HG02678 (cell line): ENCODE results near the gene DYNLRB1.

ENCODE experiments used
- ATAC-seq: cut with Tn5 transposase; IDR thresholded peaks from one replicate; pipeline ENCODE4 v1.9.1; 2021; ENCODE audit warnings: mild to moderate bottlenecking, moderate library complexity; ENCODE audit not compliant: unreplicated experiment

The DYNLRB1 gene

DNA sequence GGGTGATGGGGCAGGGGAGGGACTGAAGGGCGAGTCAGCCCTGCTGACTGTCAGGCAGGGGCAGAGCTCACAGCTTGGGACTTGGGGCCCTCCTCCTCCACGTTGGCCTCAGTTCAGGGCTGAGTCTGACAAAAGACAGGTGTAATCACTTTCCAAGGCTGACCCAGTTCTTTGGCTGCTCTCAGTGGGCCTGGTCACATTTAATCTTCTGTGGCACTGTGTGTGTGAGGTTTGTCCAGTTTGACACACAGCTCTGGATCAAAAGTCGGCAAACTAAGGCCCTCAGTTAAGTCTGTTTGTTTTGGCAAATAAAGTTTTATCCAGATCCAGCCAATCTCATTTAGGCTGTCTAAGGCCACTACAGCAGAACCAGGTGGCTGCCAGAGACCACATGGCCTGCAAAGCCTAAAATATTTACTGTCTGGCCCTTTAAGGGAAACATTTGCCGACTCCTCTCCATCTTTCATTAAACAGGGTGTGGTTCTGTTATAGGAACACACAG, 37.2 kb downstream of the DYNLRB1 start:
- no peak for ATAC-seq

GRCh38 chr20:34557936-34558319, 41.7 kb downstream of the DYNLRB1 start:
- ATAC-seq, result no peak

- peak; percentile 69 for ATAC-seq
Observed at GRCh38 chr20:34558320-34559218, 42.3 kb downstream of the DYNLRB1 start, which contains the start of gene MAP1LC3A. Gene MAP1LC3A, plus strand, starts transcription at chr20:34558718. Its CDS starts 151 bp downstream, at chr20:34558869.

- ATAC-seq, result no peak
Observed at GRCh38 chr20:34559311-34560140, 43.3 kb downstream of the DYNLRB1 start.

DNA sequence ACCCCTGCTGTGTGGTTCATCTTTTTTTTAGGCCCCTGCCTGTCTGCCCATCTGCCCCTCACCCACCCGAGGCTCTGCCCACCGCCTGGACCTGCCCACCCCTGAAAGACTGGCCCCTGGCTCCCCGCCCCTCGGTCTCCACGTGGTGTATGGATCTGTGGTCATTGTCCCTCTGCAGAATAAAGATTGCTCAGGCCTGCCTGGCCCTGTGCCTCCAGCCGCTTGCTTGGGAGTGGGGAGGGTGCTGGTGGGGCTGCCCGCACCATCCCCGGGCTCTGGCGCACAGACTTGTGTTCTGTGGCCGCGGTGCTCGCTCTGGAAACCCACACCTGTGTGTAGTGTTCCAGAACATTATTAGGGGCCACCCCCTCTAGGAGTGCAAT, 43.9 kb downstream of the DYNLRB1 start:
- no peak for ATAC-seq

- ATAC-seq, result no peak
Observed at GRCh38 chr20:34560614-34561013, 44.4 kb downstream of the DYNLRB1 start.

DNA sequence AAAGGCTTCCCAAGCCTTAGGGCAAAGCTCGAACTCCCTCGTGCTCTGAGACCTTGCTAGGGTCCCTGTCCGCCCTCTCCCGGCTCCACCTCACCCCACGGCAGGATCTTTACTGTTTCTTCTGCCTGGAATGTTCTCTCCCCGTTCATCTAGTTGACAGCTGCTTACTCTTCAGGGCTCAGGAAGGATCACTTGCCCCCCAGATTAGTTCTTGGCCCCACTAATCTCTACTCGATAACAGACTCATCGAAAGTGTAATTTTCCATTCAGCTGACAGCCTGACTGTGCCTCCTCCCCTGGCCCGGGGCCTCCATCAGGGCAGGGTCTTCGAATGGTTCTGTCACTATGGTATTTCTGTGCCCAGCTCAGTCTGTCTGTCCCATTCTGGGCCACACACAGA, 45.4 kb downstream of the DYNLRB1 start:
- no peak for ATAC-seq

- no peak for ATAC-seq
Observed at GRCh38 chr20:34562641-34563040, 46.4 kb downstream of the DYNLRB1 start.

DNA sequence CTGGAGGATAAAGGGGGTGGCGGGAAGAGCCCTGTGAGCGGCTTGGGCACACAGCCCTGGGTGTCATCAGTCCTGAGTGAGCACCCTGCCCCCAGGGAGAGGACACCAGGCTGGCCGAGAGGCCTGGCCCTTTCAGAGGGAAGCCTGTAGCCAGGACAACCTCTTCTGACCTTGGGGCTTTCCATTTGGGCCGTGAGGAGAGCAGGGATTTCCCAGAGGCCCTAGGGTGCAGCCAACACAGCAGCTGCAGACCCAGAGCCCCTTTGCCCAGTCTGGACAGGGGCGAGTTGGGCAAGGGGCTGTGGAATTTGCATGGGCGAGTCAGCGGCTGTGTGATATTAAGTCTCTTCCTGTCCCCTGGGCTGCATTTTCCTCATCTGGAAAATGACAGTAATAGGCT, 48.6 kb downstream of the DYNLRB1 start:
- no peak for ATAC-seq

- ATAC-seq, result no peak
Observed at GRCh38 chr20:34566978-34567891, 51.0 kb downstream of the DYNLRB1 start.

- no peak for ATAC-seq
Observed at GRCh38 chr20:34567892-34568865, 52.0 kb downstream of the DYNLRB1 start.

DNA sequence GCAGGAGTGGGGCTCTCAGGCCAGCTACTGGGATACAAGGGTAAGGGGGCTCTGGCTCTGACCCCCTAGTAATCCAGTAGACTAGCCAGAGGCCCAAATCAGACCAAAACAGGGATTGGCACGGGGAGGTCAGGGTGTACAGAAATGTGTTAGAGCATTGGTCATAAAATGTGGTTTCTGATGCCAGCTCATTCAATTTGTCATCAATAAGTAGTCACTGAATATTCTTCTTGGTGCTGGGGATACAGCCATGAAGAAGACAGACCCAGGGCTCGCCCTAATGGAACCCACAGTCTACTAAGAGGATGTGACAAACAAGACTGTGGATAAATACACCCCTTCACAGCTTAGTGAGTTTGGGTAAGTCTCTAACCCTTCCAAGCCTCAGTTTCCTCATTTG, 53.4 kb downstream of the DYNLRB1 start:
- ATAC-seq, result no peak

- ATAC-seq, result no peak
Observed at GRCh38 chr20:34570859-34571306, 54.7 kb downstream of the DYNLRB1 start.

DNA sequence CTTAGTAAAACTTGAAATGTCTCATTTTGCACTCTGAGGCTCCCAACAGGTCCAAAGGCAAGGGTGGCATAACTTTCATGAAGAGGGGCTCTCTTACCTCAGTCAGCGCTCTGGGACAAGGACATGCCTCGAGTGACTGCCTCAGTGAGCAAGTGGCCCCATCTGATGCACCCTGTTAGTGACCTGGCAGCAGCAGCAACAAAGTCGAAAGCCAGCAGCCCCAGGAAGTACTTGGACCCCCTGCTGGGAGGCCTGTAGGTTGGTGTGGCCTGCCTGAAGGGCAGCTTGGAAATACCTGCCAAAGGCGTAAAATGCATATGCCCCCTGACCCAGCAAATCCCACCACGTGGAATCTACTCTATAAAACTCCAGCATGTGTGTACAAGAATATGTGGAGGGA, 55.5 kb downstream of the DYNLRB1 start:
- no peak for ATAC-seq

- ATAC-seq, result no peak
Observed at GRCh38 chr20:34573541-34574300, 57.5 kb downstream of the DYNLRB1 start.

GRCh38 chr20:34574426-34574825, 58.2 kb downstream of the DYNLRB1 start:
- ATAC-seq, result no peak

GRCh38 chr20:34574861-34575260, 58.6 kb downstream of the DYNLRB1 start:
- ATAC-seq, result no peak

GRCh38 chr20:34575271-34575670, 59.0 kb downstream of the DYNLRB1 start:
- no peak for ATAC-seq

GRCh38 chr20:34575756-34576155, 59.5 kb downstream of the DYNLRB1 start:
- ATAC-seq, result no peak
